ENCODE results near the gene F2RL3. TPM values are rescaled to one million over a fixed set of nuclear protein-coding genes. Genes with fewer than 3 reads are reported as not detected.

The F2RL3 gene
- total and polyA plus RNA-seq, 9 of the 15 experiments (the other 6 are each of a cell fraction or from before 2014, with no cell fraction given): 1.4 to 27.6 (median 11.9) TPM

DNA sequence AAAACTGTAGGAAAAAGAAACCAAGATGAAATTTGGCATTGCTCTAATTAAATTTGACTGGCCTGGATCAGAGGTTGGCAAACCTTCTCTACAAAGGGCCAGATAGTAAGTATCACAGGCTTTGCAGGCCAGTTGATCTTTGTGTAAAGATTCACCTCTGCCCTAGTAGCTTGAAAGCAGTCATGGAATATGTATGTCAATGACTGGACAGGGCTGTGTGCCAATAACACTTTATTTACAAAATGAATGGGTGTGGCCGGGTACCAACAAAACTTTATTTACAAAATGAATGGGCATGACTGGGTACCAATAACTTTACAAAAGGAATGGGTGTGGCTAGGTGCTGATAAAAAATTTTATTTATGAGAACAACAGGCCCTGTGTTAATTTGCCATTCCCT lies 39.6 kb upstream of the F2RL3 start:
- ChIA-PET CTCF (ENCODE audit: low intra/inter-chr PET ratio) (no interaction called here), POLR2A (interaction anchor here (1.2 kb wide), 2 partner anchors 12 to 38 kb away, joined by 4 to 5 read pairs; no protein-coding TSS in a partner anchor)
- peaks cover 0 to 6% of the 10 kb centered on the region in 2 experiments; a peak in 1 of 5 replicates for H3K4me1 ChIP-seq (replicated peaks in 1 of 2; ENCODE audit: control insufficient read depth in 2 of 2, insufficient read depth in 2 of 2, low read length in 2 of 2)
- intact Hi-C loops (cut with micrococcal nuclease): no loop called here
- peaks cover 96% of the 10 kb centered on the region for H3K36me3 ChIP-seq (ENCODE audit: control insufficient read depth, insufficient read depth, low read length)
- TF ChIP-seq ZNF133 (CRISPR knock-in tag; IDR thresholded peaks at IDR 0.05) (no peak), ZBTB40 (IDR thresholded peaks at IDR 0.05) (peak; percentile 80), ZBTB40 (CRISPR knock-in tag; IDR thresholded peaks at IDR 0.05) (peak; percentile 63), HNRNPL (IDR thresholded peaks at IDR 0.05; ENCODE audit: low read depth, low read length) (no peak), KDM4B (IDR thresholded peaks at IDR 0.05; ENCODE audit: borderline replicate concordance in 2 of 2, low read depth in 1 of 2) (no peak)
- BruUV-seq (replicated peaks): no TSS peak
- DNase-seq (ENCODE audit: extremely low read depth in 1 of 4, low spot score in 3 of 4): no peak
- H3K4me3 ChIP-seq: no peak overlapping the region
- no peak for ATAC-seq
- H3K9me1 ChIP-seq (ENCODE audit: control insufficient read depth, insufficient read depth, low read length): peaks cover 7% of the 10 kb centered on the region
- no peaks in the 10 kb centered on the region; the same call in 2 of the 3 replicates for H3K79me2 ChIP-seq (ENCODE audit: control insufficient read depth, insufficient read depth, low read length)
- H3K27me3 ChIP-seq (ENCODE audit: control insufficient read depth in 2 of 2, insufficient read depth in 2 of 2, low read length in 2 of 2): no peaks in the 10 kb centered on the region
- no peak overlapping the region for H2AFZ ChIP-seq (ENCODE audit: low read depth, low read length)
- no peak for FAIRE-seq
- H3K27ac ChIP-seq (ENCODE audit: extremely low read depth, low read depth, low read length): no peak overlapping the region
- WGBS (ENCODE audit: insufficient coverage, low coverage, missing lambda C conversion rate): 100% methylated on average over 1 of the region's 1 CpG
- in situ Hi-C loops (cut with MboI): no loop called here
- H3K9me3 ChIP-seq (replicated peaks; ENCODE audit: control insufficient read depth, insufficient read depth, low read depth, low read length): no peaks in the 10 kb centered on the region
- no peaks in the 10 kb centered on the region for H4K20me1 ChIP-seq (replicated peaks; ENCODE audit: control insufficient read depth, insufficient read depth, low read length)
- H3K4me2 ChIP-seq (ENCODE audit: insufficient read depth, low read length): no peak overlapping the region
- H3K9ac ChIP-seq (ENCODE audit: insufficient read depth in 1 of 2, low read depth in 2 of 2, low read length in 2 of 2): no peak overlapping the region
